ENCODE measurements around the gene GATAD2B.
"Not testable (repeated sequence)": the region's sequence is repeated elsewhere in the genome, so short reads cannot be mapped to it uniquely, and the experiment has no call there.

Gene GATAD2B

DNA sequence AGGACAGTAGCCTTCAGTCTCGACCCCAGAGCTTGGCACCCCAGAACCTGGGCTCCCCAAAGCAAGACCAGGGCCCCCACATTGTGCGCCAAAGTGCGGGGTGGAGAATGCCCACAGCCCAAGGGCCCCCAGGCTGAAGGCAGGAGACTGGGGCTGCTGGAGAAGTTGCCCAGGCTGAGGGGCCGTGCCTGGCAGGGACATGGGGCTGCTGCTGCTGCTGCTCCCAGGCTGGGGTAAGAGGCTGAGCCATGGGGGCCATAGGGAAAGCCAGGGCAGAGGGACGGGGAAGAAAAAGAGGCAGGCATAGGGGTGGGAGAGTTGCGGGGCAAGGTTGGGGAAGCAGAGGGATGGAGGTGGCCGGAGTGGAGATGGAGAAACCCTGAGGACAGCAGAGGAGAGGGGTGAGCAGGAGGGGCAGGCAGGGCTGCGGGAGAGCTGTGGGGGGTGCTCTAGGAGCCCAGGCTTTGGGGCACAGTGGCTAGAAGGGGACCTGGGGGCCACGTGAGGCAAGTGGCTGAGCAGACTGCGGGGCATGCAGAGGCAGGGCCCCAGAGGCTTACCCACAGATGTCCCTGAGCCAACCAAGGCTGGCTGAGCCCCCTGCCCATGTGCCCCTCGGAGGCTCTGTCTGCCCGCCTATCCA, 128.7 kb downstream of the GATAD2B start:
- DNase-seq: no peak

DNA sequence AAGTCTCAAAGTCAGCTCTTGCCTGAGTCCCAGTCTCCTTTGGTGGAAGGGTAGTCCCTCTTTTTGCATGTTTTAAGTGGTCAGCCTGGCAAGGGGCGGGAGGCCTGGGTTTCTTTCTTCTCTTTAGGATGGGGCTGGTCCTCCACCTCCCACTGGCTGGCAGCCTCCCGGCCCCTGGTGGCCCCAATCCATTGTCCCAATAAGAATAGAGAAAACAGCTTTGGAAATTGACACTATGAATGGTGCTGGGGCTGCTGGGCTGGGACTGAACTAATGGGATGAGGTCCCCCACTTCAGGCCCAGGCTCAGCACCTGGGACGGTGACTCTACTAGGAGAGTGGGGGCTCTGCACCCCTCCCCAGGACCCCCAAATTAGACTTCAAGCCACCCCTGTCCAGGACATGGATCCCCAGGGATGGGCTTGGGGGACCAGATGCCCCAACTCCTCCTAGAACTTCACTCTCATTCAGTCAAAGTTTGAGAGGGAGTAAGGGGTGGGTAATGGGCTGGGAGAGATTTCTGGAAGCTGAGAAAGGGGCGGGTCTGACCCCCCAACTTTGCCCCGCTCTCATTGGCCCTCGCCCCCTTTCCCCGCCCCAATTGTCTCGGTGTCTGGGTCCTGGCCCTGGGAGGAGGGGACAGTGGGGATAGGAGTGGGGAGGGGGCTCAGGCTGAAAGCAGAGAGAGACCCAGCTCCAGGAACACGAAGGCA, 129.4 kb downstream of the GATAD2B start:
- no peak for DNase-seq

GRCh38 chr1:153792631-153793041, 130.1 kb downstream of the GATAD2B start:
- no peak for DNase-seq

DNA sequence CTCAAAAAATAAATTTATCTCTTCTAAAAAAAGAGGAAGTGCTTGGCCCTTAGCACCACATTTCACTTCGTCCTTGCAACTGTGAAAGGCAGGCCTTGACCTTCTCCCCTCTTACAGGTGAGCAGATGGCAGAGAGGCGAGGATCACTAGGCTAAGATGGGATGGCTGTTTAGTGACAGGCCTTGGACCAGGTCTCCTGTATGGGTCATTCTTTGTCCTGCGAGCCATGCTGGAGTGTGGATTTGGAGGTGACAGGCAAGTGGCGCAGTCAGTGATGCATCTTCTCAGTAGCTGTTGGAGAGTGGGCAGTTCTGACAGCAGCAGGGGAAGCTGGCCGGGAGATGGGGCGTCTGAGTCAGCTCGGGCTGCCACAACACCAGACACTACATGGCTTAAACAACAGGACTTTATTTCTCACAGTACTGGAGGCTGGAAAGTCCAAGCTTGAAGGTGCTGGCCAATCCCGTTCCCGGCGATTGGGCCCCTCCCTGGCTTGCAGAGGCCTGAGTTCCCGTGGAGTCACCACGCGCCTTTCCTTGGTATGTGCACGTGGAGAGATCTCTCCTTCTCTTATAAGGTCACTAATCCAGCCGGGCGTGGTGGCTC, 131.0 kb downstream of the GATAD2B start:
- DNase-seq: no peak

GRCh38 chr1:153790966-153791647, 131.7 kb downstream of the GATAD2B start:
- DNase-seq: no peak

DNA sequence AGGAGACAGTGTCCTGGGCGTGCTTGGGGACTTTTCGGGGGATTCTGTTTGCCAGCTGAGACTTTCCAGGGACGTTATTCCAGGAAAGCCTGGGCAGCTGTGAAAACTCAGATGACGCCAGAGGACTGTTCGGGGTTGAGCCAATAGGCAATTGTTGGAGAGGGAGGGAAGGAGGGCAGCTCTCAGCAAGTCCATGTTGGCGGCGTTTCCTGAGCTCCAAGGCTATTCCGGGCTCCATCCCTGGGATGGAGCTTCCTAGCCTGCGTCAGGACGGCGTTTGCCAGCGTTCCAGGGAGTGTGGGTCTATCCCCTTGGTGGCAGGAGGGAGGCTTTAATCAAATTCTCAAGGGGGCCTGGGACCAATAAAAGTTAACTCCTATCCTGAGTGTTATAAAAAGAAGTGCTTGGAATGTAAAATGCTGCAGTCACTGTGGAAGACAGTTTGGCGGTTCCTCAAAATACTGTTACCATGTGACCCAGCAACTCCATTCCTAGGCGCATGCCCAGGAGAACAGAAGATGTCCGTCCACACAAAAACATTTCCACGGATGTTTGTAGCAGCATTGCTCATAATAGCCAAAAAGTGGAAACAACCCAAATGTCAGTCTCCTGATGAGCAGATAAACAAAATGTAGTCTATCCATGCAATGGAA, 132.3 kb downstream of the GATAD2B start:
- no peak for DNase-seq

GRCh38 chr1:153789478-153790034, 133.2 kb downstream of the GATAD2B start:
- DNase-seq: no peak

DNA sequence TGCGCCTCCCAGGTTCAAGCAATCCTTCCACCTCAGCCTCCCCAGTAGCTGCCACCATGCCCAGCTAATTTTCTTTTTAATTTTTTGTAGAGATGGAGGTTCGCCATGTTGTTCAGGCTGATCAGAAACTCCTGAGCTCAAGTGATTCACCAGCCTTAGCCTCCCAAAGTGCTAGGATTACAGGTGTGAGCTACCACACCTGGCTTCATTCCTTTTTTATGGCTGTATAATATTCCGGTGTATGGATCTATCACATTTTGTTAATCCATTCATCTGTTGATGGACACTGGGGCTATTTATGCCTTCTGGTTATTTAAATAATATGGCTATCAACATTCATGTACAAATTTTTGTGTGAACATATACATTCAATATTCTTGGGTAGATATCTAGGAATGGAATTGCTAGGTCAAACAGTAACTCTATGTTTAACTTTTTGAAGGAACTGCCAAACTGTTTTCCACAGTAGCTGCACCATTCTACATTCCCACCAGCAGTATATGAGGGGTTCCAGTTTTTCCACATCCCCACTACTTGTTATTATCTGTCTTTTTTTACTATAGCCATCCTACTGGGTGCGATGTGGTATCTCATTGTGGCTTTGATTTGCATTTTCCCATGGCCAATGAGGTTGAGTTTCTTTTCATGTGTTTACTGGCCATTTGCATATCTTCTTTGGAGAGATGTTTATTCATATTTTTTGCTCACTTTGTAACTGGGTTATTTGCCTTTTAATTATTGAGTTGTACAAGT, 136.6 kb downstream of the GATAD2B start:
- no peak for DNase-seq

DNA sequence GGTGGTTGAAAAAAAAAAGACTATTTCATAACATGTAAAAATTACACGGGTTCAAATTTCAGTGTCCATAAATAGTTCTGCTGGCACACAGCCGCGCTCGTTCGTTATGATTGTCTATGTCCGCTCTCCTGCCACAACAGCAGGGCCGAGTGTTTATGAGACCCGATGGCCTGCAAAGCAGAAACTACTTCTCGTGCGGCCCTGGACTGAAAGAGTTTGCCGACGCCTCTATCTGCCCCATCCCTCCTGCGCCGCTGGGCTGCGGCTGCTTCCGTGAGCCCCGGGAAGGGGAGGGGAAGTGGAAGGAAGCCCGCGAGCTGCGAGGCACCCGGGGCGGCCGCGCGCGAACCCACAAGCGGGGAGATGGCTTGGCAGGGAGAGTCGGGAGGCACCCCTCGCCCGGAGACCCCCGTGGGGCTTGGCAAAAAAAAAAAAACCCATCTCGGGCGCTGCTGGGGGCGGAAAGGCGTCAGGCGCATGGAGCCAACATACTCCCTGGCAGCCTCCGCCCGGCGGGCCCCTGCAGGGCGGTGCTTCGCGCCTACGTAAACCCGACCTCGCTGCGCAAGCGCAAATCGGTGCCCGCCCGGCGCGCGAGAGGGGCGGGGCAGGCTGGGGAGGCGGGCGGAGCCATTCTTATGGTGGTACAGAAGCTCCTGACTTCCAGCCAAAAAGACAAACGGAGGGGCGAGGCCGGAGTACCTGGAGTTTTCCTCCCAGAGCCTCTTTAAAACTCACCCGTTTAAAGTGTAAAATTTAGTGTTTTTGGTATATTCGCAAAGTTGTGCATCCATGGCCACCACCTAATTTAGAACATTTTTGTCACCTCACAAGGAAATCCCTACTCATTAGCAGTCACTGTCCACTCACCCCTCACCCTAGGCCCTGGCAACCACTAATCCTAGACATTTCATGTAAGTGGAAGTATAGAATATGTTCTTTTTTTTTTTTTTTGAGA, 139.3 kb downstream of the GATAD2B start:
- DNase-seq: no peak

DNA sequence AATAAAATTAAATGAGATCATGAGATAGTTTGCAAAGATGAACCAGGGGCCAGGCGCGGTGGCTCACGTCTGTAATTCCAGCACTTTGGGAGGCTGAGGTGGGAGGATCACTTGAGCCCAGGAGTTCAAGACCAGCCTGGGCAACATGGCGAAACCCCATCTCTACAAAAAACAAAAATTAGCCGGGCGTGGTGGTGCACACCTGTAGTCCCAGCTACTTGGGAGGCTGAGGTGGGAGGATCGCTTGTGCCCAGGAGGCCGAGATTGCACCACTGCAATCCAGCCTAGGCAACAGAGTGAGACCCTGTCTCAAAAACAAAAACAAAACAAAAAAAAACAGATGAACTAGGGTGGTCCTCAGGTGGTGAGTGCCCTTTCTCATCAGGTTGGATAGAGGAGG, 140.1 kb downstream of the GATAD2B start:
- DNase-seq: not testable (repeated sequence)

DNA sequence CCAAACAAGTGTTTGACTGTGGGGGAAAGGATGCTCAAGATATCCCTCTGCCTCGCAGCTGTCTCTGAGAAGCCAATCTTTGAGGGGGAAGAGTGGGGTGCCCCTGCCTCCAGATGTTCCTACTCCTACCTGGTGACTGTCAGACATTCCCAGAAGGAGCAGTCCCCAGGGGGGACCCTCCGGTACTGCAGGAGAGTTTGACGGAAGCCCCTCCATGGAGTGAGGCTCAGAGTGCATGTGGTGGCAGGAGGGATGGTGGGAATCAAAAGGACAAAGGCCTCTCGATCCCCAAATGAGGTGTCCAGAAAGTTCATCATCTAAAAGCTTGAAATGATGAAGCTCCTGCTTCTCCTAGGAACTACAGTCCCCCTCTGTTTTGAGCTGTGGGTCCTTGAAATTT, 142.2 kb downstream of the GATAD2B start:
- no peak for DNase-seq

GRCh38 chr1:153779781-153780541, 142.8 kb downstream of the GATAD2B start:
- no peak for DNase-seq

- DNase-seq: no peak
These were observed 143.8 kb downstream of the GATAD2B start for GRCh38 chr1:153778824-153779519.

DNA sequence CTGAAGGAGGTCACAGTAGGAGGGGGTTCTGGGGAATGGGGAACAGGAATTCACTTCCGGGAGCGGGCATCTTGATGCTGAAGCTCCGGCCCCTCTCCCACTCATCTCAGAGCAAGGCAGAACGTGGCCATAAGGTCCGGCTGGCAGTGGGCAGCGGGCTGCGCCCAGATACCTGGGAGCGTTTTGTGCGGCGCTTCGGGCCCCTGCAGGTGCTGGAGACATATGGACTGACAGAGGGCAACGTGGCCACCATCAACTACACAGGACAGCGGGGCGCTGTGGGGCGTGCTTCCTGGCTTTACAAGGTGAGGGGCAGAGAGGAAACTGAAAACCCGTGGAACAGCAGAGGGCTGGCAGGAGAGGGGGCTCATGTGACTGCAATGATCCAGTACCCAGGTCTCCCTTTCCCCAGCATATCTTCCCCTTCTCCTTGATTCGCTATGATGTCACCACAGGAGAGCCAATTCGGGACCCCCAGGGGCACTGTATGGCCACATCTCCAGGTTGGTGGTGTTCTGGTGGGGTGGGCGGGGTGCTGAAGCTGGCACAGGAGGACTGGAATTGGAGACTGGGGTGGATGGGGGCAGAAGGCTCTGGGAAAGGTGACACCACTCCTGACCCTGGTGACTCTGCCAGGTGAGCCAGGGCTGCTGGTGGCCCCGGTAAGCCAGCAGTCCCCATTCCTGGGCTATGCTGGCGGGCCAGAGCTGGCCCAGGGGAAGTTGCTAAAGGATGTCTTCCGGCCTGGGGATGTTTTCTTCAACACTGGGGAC, 144.5 kb downstream of the GATAD2B start:
- DNase-seq: no peak

GRCh38 chr1:153777648-153778047, 145.1 kb downstream of the GATAD2B start:
- no peak for DNase-seq

DNA sequence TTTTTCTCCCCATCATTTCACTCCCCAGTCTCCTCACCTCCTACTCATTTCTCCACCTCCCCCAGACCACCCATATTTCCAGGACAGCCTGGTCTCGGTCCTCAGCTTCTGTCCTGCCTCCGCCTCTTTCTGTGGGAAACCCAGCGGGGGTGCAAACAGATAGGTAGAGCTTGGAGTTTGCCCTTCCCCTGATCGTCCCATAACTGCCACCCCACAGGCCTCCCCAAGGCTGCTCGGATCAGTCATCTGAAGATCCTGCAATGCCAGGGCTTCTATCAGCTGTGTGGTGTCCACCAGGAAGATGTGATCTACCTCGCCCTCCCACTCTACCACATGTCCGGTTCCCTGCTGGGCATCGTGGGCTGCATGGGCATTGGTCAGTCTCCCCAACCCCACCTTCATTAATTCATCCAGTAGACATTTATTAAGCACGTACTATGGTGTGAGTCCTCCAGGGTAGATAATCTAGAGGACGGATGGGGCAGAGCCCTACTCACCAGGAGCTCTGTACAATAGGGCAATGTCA, 145.9 kb downstream of the GATAD2B start:
- no peak for DNase-seq

GRCh38 chr1:153776352-153776751, 146.4 kb downstream of the GATAD2B start:
- no peak for DNase-seq

Measured in NCI-H524 treated with DMSO at 0.1 percent for 48 hours (cell line).